Sciatic nerve (tissue), 2 donors: ENCODE results near the gene ZC3H7B. TPM values are rescaled to one million over a fixed set of nuclear protein-coding genes. Genes with fewer than 3 reads are reported as not detected.

Experiments
- ATAC-seq: fragments of 200-7000 bp; cut with Tn5 transposase; one replicate; pipeline ENCODE4 v1.9.1; 2020; ENCODE audit warnings: mild to moderate bottlenecking, moderate library complexity
- DNase-seq: peaks from one replicate; pipeline ENCODE4 v3.0.0-alpha.2; 2020; ENCODE audit warnings: low spot score
- intact Hi-C: fragments of 100-400 bp; cut with DNase I; formaldehyde crosslinking; loops from one replicate; pipeline ENCODE4 v1.14.2; 2022
- total RNA-seq: library from RNA; stranded (reverse); fragmentation: NEBNext Ultra II Directional; extraction: Animal tissue kit (Norgen Biotek cat#: 25700); gene quantifications from one replicate; pipeline ENCODE4 v1.2.1, GENCODE V29; 2021
- donor health status: DM: no; HTN: no; CAD: no.
- donor health status: DM: no; HTN: no; CAD: no.

The ZC3H7B gene
- total RNA-seq, 1 donor from 2014 or later = 72.6 TPM

- intact Hi-C loops = no loop called here
- DNase-seq = peak; percentile 98
- peak; percentile 95 for ATAC-seq
Observed at GRCh38 chr22:41367039-41367679, 65.8 kb downstream of the ZC3H7B start.

DNA sequence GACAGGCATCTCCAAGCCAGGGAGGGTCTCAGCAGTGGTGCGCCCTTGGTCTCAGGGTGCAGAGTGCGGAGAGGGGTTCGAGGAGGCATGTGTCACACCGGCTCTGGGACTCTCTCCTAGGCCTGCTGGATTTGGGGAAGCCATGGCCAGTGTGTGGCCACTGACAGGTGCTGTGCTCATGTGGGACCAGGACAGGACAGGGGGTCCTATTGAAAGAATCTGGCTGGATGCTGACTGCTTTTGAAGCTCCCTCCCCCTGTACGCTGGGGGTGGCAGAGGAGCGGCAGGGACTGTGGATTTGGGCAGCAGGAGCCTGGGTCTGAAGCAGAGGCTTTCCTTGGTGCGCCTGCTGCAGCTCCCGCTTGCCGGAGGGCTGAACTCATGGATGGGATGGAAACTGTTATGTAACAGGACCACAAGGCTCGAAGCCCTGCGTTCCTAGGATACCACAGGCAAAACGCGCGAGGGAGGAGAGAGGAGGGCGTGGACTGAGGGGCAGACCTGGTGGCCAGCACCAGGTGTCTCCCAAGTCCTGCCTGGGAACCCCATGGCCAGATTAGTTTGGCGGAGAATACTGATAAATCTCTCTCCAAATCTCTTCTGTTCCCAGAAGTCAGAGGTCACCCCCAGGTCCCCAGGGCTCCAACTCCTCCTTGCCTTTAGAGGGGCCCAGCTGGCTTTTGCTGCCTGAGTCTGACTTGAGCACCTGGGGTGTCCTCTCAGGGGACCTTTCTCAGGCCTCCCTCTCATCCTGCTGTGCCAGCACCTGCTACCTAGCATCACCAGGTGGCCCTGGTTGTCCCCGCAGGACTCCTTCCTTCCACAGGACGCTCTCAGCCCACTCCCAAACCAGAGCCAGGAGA is 66.6 kb downstream of the ZC3H7B start:
- DNase-seq = peak; percentile 75
- intact Hi-C loops = no loop called here

DNA sequence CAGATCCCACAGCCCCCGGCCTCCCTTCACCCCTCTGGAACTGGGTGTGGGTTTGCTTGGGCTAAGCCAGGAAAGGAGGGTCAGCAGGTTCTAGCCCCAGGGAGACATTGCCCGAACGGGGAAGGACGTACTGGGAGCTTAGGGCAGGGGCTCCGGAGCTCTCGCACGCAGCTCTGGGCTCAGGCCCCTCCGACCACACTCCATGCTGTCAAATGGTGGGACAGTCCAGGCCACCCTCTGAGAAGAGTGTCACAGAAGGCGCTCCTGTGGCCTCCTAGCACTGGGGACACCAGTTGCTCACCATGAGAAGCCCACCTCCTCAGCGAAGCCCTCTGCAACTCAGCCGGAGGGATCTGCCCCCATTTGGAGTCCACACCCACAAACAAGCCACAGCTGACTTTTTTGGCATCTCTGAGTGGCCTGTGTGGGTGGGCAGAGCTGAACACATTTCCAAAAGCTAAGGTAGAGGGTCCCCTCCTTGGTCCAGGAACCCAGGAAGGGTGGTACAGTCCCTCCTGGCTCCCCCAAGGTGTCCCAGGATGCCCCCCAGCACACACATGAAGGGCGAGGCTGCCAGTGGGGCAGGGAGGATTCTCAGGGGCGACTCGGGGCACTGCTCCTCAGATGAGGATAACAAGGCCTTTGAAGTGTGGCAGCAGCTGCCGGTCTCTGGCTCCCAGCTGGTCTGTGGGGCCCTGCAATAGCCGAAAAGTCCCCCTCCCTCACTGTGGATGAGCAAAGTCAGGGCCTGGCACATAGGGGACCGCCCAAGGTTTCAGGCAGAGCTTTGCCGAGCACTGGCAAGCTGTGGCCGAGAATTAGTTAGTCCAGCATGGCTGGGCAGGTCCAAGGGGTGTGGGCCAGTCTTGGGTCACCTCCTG is 67.5 kb downstream of the ZC3H7B start:
- ATAC-seq (no peak), DNase-seq (no peak)
- intact Hi-C loops = no loop called here

More for the DNA sequence above, 66.6 kb downstream of the ZC3H7B start:
- peak; percentile 82 for ATAC-seq

GRCh38 chr22:41369424-41369745 is 68.1 kb downstream of the ZC3H7B start:
- intact Hi-C loops = no loop called here
- DNase-seq = no peak
- no peak for ATAC-seq

- intact Hi-C loops = no loop called here
- ATAC-seq = no peak
- no peak for DNase-seq
Observed at GRCh38 chr22:41369837-41370236, 68.5 kb downstream of the ZC3H7B start.

- intact Hi-C loops = no loop called here
- DNase-seq = no peak
Observed at GRCh38 chr22:41377846-41378245, 76.5 kb downstream of the ZC3H7B start.

GRCh38 chr22:41380993-41381328 is 79.6 kb downstream of the ZC3H7B start:
- DNase-seq (no peak), ATAC-seq (peak; percentile 79)
- intact Hi-C loops = no loop called here

More at GRCh38 chr22:41377846-41378245, 76.5 kb downstream of the ZC3H7B start:
- ATAC-seq = no peak

DNA sequence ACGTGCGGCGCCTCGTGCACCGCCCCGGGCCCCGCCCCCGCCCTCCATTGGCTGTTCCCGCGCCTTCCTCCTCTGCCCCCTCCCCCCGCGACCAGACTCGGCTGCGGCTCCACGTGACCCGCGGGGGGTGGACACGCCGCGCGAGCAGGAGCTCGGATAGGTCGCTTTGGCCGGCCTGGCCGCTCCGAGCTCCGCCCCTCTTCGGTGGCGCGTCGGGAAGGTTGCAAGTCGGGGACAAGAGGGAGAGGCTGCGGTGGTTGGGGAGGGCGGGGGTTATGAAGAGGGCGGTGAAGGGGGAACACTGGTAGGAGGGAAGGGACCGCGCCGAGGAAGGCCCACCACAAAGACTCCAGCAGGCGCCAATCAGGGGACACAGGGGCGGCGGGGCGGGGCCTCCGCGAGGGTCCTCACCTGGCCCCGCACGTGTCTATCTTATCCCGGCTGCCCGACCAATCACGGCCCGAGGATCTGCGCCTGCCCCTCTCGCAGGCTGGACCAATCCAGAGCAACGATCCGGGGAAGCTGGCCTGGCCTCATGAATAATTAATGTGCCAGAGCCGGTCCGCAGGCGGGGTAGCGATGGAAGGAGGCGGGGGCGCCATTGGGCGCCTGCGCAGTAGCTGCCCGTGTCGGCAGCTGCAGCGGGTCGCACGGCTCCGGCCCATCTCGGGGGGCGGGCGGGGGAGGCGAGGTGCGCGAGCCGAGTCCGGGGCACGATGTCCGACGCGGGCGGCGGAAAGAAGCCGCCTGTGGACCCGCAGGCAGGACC is 80.2 kb downstream of the ZC3H7B start, which contains the start of gene TEF:
TEF (plus strand) TSS at position 614 of the 769 bp plus-strand sequence; CDS start at position 717, 103 bp downstream.
- ATAC-seq = peak; percentile 90
- DNase-seq = peak; percentile 99
- intact Hi-C loops = no loop called here

- intact Hi-C loops = no loop called here
- DNase-seq = peak; percentile 89
- peak; percentile 64 for ATAC-seq
Observed at GRCh38 chr22:41382098-41382578, 80.8 kb downstream of the ZC3H7B start.

GRCh38 chr22:41382610-41383009 is 81.3 kb downstream of the ZC3H7B start:
- ATAC-seq = peak; percentile 0
- intact Hi-C loops = no loop called here
- no peak for DNase-seq

DNA sequence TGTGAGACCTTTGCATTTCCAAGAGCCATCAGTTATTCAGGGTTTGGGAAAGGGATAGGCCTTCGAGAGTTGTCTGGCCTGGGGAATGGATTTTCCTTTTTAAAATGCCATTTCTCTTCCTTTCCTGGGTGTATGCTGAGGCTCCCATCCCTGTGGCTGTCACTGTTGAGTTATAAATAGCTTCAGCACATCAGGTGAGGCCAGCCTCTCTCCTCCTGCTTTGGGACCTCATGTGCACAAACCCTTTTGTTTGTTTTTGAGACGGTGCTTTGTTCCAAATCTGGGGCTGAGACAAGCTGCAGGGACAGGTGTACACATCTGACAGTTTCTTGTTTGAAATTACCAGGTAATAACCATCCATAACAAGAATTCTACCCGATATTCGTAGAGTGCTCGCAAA is 81.8 kb downstream of the ZC3H7B start:
- ATAC-seq (no peak), DNase-seq (no peak)
- intact Hi-C loops = no loop called here

- intact Hi-C loops = no loop called here
- no peak for DNase-seq
- ATAC-seq = no peak
Observed at GRCh38 chr22:41384128-41384527, 82.8 kb downstream of the ZC3H7B start.

DNA sequence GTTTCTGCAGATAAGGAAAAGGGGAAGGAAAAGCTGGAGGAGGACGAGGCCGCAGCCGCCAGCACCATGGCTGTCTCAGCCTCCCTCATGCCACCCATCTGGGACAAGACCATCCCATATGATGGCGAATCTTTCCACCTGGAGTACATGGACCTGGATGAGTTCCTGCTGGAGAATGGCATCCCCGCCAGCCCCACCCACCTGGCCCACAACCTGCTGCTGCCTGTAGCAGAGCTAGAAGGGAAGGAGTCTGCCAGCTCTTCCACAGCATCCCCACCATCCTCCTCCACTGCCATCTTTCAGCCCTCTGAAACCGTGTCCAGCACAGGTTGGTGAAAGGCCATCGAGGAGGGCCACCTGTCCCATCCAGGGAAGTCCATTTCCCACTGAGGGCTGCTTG is 86.0 kb downstream of the ZC3H7B start:
- ATAC-seq = no peak
- intact Hi-C loops = no loop called here
- DNase-seq = no peak

- intact Hi-C loops = no loop called here
- no peak for DNase-seq
- ATAC-seq = peak; percentile 3
Observed at GRCh38 chr22:41394012-41394356, 92.7 kb downstream of the ZC3H7B start.

GRCh38 chr22:41395531-41396240 is 94.4 kb downstream of the ZC3H7B start:
- ATAC-seq (no peak), DNase-seq (no peak)
- intact Hi-C loops = no loop called here

DNA sequence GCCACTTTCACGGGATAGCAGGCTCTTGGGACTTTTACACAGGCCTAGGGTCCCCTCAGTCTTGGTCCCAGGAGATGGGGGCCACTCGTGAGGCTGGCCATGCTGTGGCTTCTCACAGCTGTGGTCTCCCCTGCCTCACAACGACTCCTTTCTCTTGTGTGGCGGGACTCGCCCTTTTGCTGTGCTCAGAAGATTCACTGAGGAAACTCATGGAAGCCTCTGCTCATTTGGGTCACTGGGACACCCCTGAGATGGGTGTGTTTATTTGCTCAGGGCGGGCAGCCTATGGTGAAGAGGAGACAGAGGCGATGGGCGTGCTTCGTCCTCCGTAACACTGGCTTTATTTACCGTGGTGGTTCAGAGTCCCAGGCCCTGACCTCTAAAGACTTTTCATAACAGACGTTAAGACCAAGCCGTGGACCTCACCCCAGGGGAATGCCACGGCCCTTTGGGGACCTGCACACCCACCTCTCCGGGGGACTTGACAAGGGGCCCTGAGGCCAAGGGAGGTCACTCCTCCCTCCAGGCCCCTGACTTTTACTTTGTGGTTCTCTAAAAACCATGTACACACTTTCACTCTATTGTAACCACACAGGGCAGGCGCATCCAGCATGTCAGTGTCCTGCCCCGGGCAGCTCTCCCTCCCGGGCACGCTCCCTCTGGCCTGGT is 96.0 kb downstream of the ZC3H7B start:
- DNase-seq = no peak
- intact Hi-C loops = no loop called here
- ATAC-seq = no peak

DNA sequence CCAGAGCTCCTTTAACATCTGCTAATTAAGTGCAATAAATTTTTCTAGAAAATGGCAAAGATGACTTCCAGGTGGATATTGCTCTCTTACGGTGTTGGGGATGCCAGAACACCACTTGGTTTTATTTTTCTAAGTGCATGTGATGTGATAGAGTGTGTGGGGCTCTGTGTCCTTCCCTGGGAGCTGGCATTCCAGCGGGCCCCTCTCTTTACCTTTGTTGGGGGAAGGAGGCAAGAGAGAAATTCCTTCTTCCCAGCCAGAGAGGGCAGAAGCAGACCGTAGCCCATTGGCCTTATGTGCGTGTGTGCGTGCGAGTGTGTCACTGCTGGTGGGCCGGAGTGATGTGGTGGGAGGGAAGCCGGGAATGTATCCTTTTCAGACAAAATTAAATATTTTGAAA is 97.6 kb downstream of the ZC3H7B start:
- ATAC-seq (no peak), DNase-seq (no peak)
- intact Hi-C loops = no loop called here
